Measurements from ENCODE around the gene JAM3.

The JAM3 gene

DNA sequence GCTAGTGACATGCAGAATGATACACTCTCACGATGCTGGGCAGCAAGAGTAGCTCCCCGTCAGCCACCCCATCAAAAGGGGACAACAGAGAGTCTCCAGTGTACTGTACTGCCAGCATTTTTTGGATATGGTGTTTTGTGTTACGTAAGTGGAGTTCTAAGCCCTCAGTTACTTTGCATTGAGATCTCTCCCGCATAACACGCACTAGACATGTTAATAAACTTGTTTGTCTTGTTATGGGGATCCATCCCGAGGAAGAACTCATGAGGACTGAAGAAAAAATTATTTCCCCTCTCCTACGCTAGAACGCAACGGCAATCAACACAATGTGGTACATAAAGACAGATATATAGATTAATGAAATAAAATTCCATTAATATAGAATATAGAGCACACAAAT is 130.7 kb downstream of the JAM3 start:
- no peak for DNase-seq

DNA sequence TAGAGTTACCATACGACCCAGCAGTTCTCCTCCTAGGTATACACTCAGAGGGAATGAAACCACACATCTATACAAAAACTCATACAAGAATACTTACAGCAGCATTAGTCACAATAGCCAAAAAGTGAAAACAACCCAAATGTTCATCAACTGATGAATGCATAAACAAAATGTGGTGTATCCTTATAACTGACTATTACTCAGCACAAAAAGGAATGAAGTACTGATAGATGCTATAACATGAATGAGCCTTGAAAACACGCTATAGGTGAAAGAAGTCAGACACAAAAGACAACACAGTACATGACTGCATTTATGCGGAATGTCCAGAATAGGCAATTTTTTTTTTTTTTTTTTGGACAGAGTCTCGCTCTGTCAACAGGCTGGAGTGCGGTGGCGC is 131.8 kb downstream of the JAM3 start:
- DNase-seq = no peak

Measured in activated CD4-positive, alpha-beta T cell treated with anti-CD3 and anti-CD28 coated beads for 1 hour (primary cell).